GM12878 (cell line): ENCODE measurements around the gene PLA2G4A. TPM values are rescaled to one million over a fixed set of nuclear protein-coding genes. Genes with fewer than 3 reads are reported as not detected.

Source experiments
- CBX5 ChIP-seq: sonication (generic); IDR thresholded peaks from 2 replicates; pipeline ENCODE4 v1.6.1; 2016; ENCODE audit warnings: low read depth, moderate library complexity, mild to moderate bottlenecking, inconsistent platforms
- CHD2 ChIP-seq: IDR thresholded peaks from 2 replicates; pipeline ENCODE4 v1.6.1; 2011; ENCODE audit warnings: low read depth, low read length, improper control_type of control experiment, borderline replicate concordance
- DPF2 ChIP-seq: fragments of 450-650 bp; IDR thresholded peaks from 2 replicates; pipeline ENCODE4 v1.6.1; 2017; ENCODE audit warnings: mild to moderate bottlenecking
- EP300 ChIP-seq, 2 experiments: fragments of 150-350 bp in 1 of 2; IDR thresholded peaks; 2 replicates each; pipeline ENCODE4 v1.6.1; 2011 to 2012; ENCODE audit warnings: low read depth in 2 of 2, low read length in 2 of 2, borderline replicate concordance in 1 of 2, improper control_type of control experiment in 1 of 2, inconsistent platforms in 1 of 2; ENCODE audit not compliant: control insufficient read depth in 1 of 2
- IKZF1 ChIP-seq: fragments of 450-650 bp; conservative IDR thresholded peaks from 2 replicates; pipeline ENCODE4 v1.6.1; 2017; ENCODE audit warnings: antibody characterized with exemption, mild to moderate bottlenecking
- IRF4 ChIP-seq: IDR thresholded peaks from 2 replicates; pipeline ENCODE4 v1.6.1; 2011; ENCODE audit warnings: low read depth, low read length
- KDM1A ChIP-seq: fragments of 200-600 bp; sonication (generic); IDR thresholded peaks from 2 replicates; pipeline ENCODE4 v1.6.1; 2016; ENCODE audit warnings: borderline replicate concordance
- STAT1 ChIP-seq: fragments of 450-650 bp; conservative IDR thresholded peaks from 2 replicates; pipeline ENCODE4 v1.6.1; 2014; ENCODE audit warnings: antibody characterized with exemption, mild to moderate bottlenecking
- TBL1XR1 ChIP-seq: IDR thresholded peaks from 2 replicates; pipeline ENCODE4 v1.6.1; 2012; ENCODE audit warnings: low read depth, low read length, improper control_type of control experiment
- TCF3 ChIP-seq: IDR thresholded peaks from 2 replicates; pipeline ENCODE4 v1.6.1; 2012; ENCODE audit warnings: low read depth, mild to moderate bottlenecking, low read length, borderline replicate concordance; ENCODE audit not compliant: insufficient read depth
- ZBTB11 ChIP-seq: fragments of 450-650 bp; formaldehyde crosslinking; IDR thresholded peaks from 2 replicates; pipeline ENCODE4 v1.5.0; 2022; ENCODE audit warnings: mild to moderate bottlenecking, missing genetic modification characterization
- ZBTB4 ChIP-seq: fragments of 450-650 bp; formaldehyde crosslinking; IDR thresholded peaks from 2 replicates; pipeline ENCODE4 v1.4.0; 2022; ENCODE audit warnings: mild to moderate bottlenecking, moderate library complexity
- polyA plus RNA-seq, 11 experiments: library from polyadenylated mRNA; depleted of rRNA in 4 of 11; unstranded in 6 of 11; stranded (reverse) in 5 of 11; fragments of >200 nt; fragmentation: Nextera tagmentation in 4 of 11; fragmentation: Illumina TruSeq in 1 of 11; extraction: Ambion mirVana in 4 of 11; extraction: Trizol in 1 of 11; gene quantifications; 1 replicate in 1 of 11; 2 replicates in 10 of 11; pipeline versions ENCODE4 v1.2.1 to v1.2.3, GENCODE V29; 2011 to 2016; ENCODE audit warnings: inconsistent platforms in 2 of 11, missing spikeins in 2 of 11, low read depth in 1 of 11
- total RNA-seq, 4 experiments: library from RNA; depleted of rRNA in 3 of 4; stranded (reverse); fragments of >200 nt in 3 of 4; fragmentation: Illumina TruSeq in 1 of 4; extraction: Trizol in 1 of 4; gene quantifications; 2 replicates each; pipeline versions ENCODE4 v1.2.1 to v1.2.3, GENCODE V29; 2013 to 2021
- TF ChIP-seq, protein P1 (sequence below): fragments of 450-650 bp; IDR thresholded peaks from 2 replicates; pipeline ENCODE4 v1.6.1; 2016; ENCODE audit warnings: mild to moderate bottlenecking
- TF ChIP-seq, protein P2 (sequence below): fragments of 150-350 bp; IDR thresholded peaks from 2 replicates; pipeline ENCODE4 v1.6.1; 2014; ENCODE audit warnings: mild to moderate bottlenecking, low read depth, low read length
- TF ChIP-seq, protein P3 (sequence below): fragments of 450-650 bp; IDR thresholded peaks from 2 replicates; pipeline ENCODE4 v1.6.1; 2017; ENCODE audit warnings: mild to moderate bottlenecking, low read depth, inconsistent platforms; ENCODE audit not compliant: poor library complexity, severe bottlenecking

The PLA2G4A gene
- total and polyA plus RNA-seq, 10 of the 15 experiments (the other 5 are each of a cell fraction or from before 2014, with no cell fraction given): 0.70 to 3.3 (median 1.5) TPM; not detected in 1

DNA sequence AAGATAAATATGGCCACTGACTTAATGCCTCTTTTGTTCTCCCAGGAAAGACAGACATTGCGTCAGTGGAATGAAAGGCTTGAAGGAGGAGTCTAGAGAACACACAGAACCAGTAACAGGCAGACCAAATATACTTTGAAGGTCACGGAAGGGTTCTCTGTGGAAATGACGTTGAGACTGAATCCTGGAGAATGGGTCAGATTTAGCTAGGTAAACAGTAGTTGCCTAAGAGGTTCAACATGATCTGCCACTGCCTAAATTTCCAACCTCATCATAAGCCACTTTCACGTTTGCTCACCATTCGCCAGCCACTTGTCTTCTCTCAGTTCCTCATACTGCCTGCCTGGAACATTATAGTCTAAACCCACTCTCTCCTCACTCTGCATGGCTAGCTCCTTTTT is 20.5 kb downstream of the PLA2G4A start (continued):
- TF ChIP-seq, protein P1, sequence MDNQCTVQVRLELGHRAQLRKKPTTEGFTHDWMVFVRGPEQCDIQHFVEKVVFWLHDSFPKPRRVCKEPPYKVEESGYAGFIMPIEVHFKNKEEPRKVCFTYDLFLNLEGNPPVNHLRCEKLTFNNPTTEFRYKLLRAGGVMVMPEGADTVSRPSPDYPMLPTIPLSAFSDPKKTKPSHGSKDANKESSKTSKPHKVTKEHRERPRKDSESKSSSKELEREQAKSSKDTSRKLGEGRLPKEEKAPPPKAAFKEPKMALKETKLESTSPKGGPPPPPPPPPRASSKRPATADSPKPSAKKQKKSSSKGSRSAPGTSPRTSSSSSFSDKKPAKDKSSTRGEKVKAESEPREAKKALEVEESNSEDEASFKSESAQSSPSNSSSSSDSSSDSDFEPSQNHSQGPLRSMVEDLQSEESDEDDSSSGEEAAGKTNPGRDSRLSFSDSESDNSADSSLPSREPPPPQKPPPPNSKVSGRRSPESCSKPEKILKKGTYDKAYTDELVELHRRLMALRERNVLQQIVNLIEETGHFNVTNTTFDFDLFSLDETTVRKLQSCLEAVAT: 0 out of 2 replicates have a peak, but pooled peaks have one; percentile 19
- TF ChIP-seq, protein P2, sequence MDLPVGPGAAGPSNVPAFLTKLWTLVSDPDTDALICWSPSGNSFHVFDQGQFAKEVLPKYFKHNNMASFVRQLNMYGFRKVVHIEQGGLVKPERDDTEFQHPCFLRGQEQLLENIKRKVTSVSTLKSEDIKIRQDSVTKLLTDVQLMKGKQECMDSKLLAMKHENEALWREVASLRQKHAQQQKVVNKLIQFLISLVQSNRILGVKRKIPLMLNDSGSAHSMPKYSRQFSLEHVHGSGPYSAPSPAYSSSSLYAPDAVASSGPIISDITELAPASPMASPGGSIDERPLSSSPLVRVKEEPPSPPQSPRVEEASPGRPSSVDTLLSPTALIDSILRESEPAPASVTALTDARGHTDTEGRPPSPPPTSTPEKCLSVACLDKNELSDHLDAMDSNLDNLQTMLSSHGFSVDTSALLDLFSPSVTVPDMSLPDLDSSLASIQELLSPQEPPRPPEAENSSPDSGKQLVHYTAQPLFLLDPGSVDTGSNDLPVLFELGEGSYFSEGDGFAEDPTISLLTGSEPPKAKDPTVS: no peak
- no peak for TF ChIP-seq STAT1
- peak; percentile 49; the same call in 1 of the 2 replicates for TF ChIP-seq CBX5
- TF ChIP-seq, protein P3, sequence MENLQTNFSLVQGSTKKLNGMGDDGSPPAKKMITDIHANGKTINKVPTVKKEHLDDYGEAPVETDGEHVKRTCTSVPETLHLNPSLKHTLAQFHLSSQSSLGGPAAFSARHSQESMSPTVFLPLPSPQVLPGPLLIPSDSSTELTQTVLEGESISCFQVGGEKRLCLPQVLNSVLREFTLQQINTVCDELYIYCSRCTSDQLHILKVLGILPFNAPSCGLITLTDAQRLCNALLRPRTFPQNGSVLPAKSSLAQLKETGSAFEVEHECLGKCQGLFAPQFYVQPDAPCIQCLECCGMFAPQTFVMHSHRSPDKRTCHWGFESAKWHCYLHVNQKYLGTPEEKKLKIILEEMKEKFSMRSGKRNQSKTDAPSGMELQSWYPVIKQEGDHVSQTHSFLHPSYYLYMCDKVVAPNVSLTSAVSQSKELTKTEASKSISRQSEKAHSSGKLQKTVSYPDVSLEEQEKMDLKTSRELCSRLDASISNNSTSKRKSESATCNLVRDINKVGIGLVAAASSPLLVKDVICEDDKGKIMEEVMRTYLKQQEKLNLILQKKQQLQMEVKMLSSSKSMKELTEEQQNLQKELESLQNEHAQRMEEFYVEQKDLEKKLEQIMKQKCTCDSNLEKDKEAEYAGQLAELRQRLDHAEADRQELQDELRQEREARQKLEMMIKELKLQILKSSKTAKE: peak; percentile 35
- TF ChIP-seq DPF2: 0 out of 2 replicates have a peak, but pooled peaks have one; percentile 23
- TF ChIP-seq IRF4: peak; percentile 81
- TF ChIP-seq EP300 (IDR thresholded peaks at IDR 0.05; ENCODE audit: borderline replicate concordance in 1 of 2, control insufficient read depth in 1 of 2, low read depth in 2 of 2, low read length in 2 of 2): peak in 1 of 2 experiments; percentile 58; a peak in 1 of 4 replicates
- no peak for TF ChIP-seq CHD2
- TF ChIP-seq ZBTB4: no peak
- no peak for TF ChIP-seq KDM1A
- TF ChIP-seq TCF3: 0 out of 2 replicates have a peak, but pooled peaks have one; percentile 22
- peak; percentile 48 for TF ChIP-seq IKZF1
- TF ChIP-seq TBL1XR1: peak; percentile 55; the same call in 1 of the 2 replicates
- TF ChIP-seq ZBTB11 (CRISPR knock-in tag): no peak
